Cardiac septum (tissue), 1 donor: ENCODE measurements around the gene OPN4. TPM values are rescaled to one million over a fixed set of nuclear protein-coding genes. Genes with fewer than 3 reads are reported as not detected.

ENCODE experiments used
- DNase-seq: peaks from one replicate; pipeline ENCODE4 v3.0.0-alpha.2; 2020; ENCODE audit warnings: low spot score
- intact Hi-C: fragments of 100-400 bp; cut with DNase I; formaldehyde crosslinking; loops from one replicate; pipeline ENCODE4 v1.14.0; 2022
- total RNA-seq: library from RNA; stranded (reverse); fragmentation: NEBNext Ultra II Directional; extraction: Animal tissue kit (Norgen Biotek cat#: 25700); gene quantifications from one replicate; pipeline ENCODE4 v1.2.1, GENCODE V29; 2021
- donor health status: DM: no; HTN: no; CAD: no.

The OPN4 gene
- total RNA-seq, 1 donor from 2014 or later: not detected

DNA sequence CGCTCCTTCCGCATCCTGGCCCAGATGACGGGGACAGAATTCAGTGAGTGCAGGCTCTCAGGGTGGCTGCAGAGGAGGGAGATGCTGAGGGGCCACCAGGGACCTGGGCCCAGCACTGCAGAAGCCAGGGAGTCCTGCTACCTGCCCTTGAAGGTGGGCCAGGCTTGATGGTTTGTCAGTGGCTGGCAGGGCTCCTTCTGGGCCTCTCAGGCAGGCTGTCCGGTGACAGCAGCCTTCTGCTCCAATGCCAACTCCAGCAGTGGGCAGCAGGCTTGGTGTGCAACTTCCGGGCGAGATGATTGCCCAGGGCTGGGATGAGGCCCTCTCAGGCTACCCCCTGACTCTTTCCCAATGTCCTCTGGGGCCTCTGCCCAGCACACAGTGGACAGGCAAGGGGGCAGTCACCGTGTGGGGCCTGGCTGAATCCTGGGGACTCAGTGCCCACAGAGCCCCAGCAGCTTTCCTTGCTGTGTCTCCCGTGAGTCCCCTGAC is 37.7 kb downstream of the OPN4 start:
- intact Hi-C loops: no loop called here
- DNase-seq: no peak

DNA sequence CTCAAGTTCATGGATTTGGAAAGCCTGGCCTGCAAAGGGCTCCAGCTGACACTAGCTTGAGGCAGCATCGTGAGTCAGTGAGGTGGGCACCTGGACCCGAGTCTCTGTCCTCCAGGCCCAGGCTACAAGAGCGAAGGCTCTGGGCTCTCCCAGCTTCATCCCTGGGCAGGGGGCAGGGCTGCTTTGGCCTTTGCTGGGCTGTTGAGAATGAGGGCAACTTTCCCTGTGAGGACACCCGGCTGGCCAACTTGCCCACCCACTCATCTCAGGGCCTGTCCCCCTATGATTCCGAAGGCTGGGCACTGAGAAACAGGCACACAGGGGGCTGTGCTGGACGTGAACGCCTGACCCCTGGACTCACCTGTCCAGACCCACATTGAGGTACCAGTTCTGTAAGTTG is 38.3 kb downstream of the OPN4 start:
- intact Hi-C loops: no loop called here

DNA sequence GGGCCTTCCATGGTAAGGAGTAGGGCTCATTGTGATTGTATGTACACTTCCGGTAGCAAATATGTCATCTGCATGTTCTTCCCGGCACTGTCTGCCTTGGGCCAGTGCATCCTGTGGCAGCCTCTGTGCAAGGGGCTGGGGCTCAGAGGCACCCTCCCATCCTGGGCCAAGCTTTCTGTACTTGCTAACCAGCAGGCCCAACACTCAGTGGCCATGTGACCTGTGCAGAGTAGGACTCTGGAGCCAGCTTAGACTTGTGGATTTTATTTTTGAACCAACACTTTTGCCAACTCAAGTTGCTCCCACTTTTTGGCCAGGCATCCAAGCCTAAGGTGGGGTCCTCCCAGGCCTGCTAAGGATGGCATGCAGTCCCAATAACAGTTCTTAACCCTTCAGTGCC is 38.9 kb downstream of the OPN4 start:
- intact Hi-C loops: no loop called here
- no peak for DNase-seq

More for the DNA sequence above, 38.3 kb downstream of the OPN4 start:
- no peak for DNase-seq

DNA sequence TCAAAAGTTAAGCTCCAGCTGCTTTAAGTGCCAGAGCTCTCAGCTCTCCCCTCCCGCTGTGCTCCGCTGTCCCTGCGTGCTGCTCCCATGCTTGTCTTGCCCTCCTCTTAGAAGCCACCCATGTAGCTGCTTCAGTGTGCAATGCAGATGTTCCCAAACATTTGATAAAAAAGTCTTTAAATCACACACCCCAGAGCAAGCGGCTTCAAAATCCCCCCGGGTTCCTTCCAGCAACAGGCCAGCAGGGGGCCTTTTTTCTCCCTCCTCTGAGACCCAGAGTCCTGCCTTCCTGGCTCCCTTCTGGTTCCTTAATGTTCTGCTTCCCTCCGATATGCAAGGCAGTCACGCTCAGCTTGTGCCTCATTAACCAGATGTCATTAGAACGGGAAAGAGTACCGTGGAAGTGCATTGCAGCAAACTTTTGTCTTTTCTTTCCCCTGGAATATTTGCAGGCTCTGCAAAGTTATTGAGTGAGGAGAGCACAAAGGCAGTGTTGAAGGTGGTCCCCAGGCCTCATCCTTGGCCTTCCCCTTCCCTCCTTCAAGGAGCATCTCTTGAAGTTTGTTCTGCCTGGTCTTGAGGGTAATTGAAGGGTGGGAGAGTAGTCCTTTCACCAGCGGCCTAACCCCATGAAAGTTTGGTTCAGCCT is 39.5 kb downstream of the OPN4 start:
- intact Hi-C loops: no loop called here
- no peak for DNase-seq

DNA sequence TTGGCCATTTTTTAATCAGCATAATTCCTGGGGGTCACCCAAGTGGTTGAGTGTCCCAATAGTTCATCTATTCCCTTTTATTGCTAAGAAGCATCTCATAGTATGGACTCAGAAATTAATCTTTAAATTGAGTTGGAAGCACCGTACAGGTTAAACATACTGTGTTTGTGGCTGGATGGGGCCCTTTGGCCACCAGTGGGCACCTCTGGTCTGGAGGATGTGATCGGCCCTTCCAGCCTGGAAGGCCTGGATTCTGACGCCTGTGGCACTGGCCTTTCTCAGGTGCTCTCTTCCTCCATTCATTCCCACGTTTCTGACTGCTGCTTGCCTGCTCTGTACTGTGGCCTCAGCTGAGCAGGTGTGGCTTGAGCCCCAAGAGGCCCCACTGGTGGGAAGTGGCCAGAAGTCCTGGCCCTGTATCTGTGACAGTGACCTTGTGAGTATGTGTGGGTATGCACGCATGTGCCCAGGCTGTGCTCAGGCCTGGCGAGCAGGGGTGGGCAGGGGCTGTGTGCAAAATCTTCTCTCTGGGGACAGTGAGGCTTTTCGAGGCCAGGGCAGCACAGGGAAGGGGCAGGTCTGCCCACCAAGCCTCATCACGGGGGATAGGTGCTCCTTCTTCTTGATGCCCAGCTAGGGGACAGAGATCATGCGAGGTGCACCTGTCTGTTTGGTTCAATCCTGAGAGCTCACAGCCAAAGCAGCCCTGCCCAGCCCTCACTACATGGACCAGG is 44.0 kb downstream of the OPN4 start:
- no peak for DNase-seq
- intact Hi-C loops: no loop called here

DNA sequence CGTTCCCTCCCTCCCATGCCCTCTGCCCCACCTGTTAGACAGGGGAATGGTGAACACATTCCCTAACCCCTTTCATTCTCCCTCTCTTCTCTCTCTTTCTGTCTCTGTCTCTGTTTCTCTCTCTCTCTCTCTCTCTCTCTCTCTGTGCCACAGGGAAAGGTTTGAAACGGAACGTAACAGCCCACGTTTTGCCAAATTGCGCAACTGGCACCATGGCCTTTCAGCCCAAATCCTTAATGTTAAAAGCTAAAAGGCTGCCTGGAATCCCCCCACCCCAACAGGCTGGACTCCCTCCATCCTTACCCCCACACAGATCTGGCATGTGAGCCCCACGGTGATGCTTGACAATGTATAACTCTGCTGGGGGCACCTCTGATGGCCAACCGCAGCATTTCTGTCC is 44.8 kb downstream of the OPN4 start:
- no peak for DNase-seq
- intact Hi-C loops: no loop called here

DNA sequence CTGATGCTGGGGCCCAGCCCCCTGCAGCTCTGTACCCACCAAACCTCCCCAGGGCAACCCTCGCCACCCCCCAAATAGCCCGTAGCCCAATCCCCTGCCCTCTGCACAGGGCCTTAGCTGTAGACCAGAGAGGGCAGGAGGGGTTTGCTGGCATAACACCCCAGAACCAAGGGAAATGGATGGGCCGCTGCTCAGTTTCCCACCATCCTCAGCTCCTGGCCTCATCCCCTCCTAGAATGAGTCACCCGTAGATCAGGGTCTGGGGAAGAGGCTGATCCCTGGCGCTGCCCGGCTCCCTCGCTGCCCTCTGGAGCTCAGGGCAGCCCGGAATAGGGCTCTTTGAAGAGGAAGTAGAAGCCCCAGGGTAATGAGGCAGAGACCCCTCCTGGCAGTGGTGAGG is 45.2 kb downstream of the OPN4 start:
- intact Hi-C loops: no loop called here
- DNase-seq: no peak

DNA sequence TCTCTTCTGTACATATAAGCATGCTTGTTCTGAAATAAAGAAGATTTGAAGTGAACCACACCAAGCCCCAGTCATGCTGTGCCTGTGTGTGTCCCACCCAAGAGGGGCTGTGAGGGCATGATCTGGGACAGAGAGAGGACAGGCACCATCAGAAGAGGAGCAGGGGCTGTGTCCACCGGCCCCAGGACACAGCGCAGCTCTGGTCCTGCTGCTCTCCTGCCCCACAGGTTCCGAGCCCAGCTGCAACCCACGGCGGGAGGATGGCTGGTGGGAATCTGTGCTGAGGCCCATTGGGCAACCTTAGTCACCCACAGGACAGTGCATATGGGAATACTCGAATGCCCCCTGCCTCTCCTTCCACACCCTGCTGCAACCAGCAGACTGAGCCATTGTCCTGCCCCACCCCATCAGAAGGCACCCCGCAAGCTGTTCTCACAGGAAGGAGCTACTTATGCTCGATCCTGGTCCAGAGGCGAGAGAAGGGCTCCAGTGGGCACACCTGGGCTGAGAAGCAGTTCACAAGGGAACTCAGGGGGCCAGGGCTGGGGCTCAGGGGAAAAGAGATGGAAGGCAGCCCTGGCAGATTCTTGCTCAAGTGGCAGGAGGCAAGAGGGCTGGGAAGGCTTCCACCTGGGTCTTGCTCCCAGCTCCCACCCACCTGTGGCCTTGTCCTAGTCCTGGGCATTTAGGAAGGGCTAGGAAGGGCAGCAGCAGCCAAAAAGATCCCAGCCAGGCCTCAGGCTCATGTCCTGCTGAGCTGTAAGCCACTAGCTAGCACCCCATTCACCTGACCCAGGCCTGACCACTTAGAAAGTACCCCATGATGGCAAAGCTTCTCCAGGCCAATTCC is 45.9 kb downstream of the OPN4 start:
- DNase-seq: no peak

DNA sequence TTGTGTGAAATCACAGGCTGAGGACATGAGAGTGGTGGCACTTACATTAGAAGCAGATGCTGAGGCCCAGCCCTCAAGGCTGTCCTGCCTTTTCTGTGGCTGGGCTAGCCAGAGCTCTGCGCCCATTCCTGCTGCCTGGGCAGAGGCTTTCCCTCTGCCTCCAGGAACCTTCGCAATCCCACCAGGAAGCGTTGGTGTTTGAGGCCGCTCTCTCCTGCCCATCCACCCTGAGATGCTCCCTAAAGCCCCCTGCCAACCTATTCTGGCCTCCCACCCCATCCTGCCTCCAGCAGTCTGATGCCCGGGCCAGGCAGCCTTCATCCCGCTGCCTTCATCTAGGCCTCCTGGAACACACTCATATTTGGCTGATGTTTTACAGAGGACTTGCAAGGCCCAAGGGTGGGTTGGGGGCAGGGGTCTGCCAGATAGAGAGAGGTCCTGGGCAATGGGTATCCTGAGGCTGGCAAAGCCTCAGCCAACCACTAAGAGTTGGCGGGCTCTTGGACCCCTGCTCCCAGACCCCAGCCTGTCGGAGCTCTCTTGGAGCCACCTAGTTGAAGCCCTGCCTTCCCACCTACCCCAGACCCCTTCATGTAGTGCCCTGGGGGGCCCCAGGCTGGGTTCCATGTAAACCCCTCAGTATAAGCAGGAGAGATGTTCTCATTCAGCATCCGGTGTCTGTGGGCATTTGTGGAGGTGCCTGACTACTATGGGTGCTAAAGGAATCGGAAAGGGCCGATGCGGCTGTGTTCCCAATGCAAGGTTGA is 46.7 kb downstream of the OPN4 start:
- intact Hi-C loops: no loop called here
- DNase-seq: no peak

More for the DNA sequence above, 45.9 kb downstream of the OPN4 start:
- intact Hi-C loops: no loop called here

DNA sequence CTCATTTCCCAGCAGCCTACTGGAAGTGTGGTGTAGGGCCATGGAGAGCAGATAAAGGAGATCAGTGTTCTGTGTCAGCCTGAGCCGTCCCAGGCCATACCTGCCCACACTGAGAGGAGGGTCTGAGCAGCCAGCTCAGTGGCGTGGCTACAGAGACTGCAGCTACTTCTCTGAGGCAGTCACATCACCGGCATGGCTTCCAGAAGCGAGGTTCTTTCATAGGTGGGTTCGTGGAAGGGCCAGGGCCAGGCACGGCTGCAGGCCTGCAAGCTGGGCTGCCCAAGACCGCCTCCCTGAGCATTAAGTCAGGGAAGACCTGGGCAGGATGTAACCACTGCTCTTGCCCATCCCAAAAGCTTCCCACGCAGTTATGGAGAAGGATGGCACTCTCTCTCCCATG is 48.8 kb downstream of the OPN4 start:
- intact Hi-C loops: no loop called here
- DNase-seq: no peak

DNA sequence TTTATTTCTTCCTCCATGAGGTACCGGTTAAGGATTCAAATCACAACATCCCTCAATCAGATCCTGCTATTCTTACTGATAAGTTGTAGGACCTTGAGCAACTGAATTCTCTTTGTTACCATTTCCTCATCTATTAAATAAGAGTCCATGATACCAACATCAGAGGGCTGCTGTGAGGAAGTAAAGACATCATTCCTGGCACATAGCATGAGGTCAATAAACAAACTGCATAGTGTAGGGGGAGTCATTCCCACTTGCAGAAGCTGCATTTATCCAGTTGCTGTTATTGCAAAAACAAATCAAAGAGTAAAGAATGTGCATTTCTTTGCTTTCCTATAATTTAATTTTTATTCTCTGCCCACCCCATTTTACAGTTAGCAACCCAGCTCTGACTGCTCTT is 50.8 kb downstream of the OPN4 start:
- intact Hi-C loops: no loop called here
- DNase-seq: no peak

DNA sequence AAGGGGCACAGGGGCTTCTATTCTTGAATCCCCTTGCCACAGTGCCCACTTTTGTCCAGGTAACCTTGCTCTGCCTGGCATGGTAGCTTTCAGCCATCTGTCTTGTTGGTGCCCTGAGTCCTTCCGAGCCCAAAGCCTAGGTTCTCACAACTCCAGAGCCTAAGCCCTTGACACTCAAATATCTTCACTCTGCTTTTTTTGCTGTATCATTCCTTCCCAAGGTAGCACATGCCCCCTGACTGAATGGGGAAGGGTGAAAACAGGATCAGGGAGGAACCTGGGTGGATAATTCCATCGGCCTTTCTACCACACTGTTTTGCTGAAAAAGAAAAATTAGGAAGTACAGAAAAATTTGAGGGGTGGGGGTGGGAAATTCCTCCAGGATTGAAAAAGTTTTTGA is 51.6 kb downstream of the OPN4 start:
- intact Hi-C loops: no loop called here
- DNase-seq: no peak

DNA sequence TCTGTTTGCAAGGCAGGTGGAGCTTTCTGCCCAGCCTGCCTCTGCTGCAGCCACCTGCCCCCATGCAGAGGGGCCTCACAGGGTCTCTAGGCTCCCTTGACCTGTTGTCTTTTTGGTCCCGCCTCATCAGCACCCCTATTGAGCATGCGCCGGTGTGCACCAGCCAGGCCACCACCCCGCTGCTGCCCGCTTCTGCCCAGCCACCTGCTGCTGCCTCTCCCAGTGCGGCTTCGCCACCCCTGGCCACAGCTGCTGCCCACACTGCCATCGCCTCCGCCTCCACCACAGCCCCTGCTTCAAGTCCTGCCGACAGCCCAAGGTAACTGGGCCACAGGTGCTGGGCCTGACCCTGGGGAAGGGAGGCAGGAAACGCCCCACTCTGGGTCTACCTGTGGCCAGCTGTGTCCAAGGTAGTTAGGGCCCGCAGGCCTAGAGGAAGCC is 52.1 kb downstream of the OPN4 start:
- DNase-seq: no peak
- intact Hi-C loops: no loop called here

DNA sequence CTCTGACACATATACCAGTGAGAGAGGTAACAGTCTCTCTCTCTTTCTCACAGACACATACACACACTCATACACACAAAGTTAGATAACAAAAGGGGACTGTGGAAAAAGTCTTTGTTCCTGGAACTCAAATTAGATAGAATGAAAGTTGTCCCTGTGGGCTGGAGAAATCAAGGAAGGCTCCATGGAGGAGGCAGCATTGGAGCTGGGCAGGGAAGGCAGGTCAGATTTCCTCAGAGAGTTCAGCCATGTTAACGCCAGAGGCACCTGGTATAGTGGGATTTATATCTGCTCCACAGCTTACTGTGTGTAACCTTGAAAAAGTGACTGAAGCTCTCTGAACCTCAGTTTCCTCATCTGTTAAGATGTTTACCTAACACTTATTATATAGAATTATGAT is 52.6 kb downstream of the OPN4 start:
- no peak for DNase-seq
- intact Hi-C loops: no loop called here

DNA sequence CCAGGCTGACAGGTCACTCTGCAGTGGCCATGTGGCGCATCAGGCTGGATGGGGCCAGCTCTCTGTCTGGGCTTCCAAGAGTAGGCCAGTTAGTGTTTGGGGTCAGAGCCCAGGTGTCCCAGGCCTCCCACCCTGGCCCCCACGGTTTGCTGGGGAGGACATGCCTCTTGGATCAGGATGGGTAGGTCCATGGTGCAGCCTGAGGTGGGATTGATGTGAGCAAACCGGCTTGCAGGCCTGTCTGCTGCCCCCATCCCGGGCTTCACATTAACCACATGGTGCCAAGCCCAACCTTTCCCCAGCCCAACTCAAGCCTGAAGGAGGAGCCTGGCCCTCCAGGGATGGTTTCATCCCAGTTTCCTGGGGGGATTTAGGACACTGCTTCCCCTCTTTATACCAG is 53.2 kb downstream of the OPN4 start:
- DNase-seq: no peak
- intact Hi-C loops: no loop called here

DNA sequence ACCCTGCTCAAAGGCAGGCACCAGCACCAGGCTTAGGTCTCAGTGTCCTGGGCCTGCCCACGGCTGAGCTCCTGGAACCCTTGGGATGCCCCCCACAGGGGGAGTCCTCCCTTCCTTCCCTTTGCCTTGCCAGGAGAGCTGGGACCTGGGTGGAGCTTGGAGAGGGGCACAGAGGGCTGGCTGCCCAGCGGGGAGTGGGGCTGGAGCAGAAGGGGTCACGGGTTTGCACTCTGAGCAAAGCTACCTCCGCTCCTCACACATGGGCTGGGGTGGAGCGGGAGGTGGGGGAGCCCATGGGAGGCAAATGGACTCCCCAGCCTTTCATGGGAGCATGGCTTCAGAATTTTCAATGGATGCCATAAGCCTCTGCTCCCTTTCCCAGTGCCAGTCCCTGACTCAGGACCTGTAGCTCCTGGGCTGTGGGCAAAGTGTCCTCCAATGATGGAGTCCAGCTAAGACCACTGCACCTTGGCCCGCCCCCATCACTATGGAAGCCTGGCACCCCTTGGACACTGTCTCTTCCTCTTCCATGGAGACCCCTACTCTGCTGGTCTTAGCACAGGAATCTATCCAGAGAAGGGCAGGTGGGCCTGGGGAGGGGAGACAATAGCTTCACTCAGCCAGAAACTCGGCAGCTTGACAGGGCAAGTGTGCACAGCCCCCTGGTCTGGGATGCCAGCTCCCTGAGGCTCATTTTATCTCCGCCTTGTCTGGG is 53.9 kb downstream of the OPN4 start:
- DNase-seq: no peak
- intact Hi-C loops: no loop called here

DNA sequence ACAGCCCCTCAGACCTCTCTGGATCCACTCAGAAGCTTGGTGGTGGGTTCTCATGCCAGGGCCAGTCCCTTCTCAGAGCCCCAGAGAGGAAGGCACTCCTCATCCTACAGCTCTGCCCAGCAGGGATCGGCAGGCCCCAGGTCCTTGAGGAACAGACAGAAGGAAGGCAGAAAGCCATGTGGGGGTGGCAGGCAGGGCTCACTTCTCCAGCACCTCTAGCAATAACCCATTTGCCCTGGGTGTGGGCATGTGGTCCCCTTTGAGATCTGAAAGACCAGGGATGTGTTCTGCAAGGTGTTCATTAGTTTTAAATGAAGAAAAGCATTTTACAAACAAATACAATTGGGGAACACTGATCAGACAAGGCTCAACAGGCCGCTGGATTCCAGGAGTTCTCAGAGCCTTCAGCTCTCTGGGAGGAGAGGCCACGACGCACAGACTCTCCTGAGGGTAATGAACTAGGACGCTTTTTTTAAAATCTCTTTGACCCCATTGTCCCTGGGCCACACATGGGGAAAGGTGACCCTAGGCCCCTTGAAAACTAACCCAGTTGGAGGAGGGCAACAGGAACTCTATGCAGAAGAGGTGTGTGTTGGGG is 54.5 kb downstream of the OPN4 start:
- intact Hi-C loops: no loop called here
- no peak for DNase-seq

DNA sequence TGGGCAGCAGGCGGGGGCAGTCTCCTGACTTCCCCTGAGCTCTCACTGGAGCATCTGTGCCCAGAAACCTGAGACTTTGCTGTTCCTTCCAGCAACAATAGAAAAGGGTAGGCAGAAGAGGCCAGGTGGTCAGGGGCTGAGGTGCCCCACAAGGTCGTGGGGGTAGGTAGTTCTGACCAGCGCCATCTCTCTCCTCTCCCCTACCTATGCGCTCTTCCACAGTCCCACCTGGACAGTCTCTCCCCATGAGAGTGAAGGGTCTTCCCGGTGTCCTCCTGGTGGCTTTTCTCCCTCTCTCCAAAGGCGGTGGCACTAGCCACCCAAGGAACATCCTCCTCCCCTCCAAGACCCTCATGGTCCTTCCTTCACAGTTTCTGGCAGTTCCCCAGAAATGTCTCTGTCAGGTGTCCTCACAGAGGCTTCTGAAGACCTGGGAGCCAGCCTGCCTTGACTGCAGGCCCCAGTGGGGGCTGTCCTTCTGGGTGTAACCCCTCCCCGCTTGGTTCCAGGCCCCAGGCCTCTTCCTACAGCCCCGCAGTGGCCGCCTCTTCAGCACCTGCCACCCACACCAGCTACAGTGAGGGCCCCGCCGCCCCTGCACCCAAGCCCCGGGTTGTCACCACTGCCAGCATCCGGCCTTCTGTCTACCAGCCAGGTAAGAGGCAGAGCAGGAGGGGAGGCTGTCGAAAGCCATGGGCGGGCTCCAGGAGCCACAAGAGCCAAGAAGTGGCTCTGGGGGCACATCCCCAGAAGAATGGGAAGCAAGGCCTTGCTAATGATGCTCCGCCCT is 55.2 kb downstream of the OPN4 start:
- intact Hi-C loops: loop anchor here (2.0 kb wide), 1 partner anchor 191 kb away; no protein-coding TSS in a partner anchor
- DNase-seq: no peak
